Brain microvascular endothelial cell (primary cell): ENCODE measurements around the gene PTGES2.

Source experiments
- DNase-seq: peaks from one replicate; pipeline ENCODE4 v3.0.0-alpha.2; 2020
- H3K27ac ChIP-seq: fragments of 250-450 bp; sonication (Bioruptor Pico); 2 replicates; pipeline ENCODE4 v1.5.1; 2020; ENCODE audit warnings: mild to moderate bottlenecking, moderate library complexity
- H3K27me3 ChIP-seq: fragments of 250-450 bp; sonication (Bioruptor Pico); replicated peaks from 2 replicates; pipeline ENCODE4 v1.5.1; 2020; ENCODE audit warnings: mild to moderate bottlenecking
- H3K36me3 ChIP-seq: fragments of 250-450 bp; sonication (Bioruptor Pico); replicated peaks from 2 replicates; pipeline ENCODE4 v1.5.1; 2020; ENCODE audit warnings: mild to moderate bottlenecking
- H3K4me3 ChIP-seq: 2 replicates; pipeline ENCODE4 v1.5.1; 2011; ENCODE audit warnings: low read depth, mild to moderate bottlenecking, control low read depth, low read length, moderate library complexity
- CTCF ChIP-seq: IDR thresholded peaks from 2 replicates; pipeline ENCODE4 v1.5.1; 2011; ENCODE audit warnings: low read depth, mild to moderate bottlenecking, moderate library complexity, low read length, control low read depth, inconsistent platforms; ENCODE audit errors: missing control alignments
- in situ Hi-C: cut with HindIII; loops from 2 replicates; pipeline ENCODE4 v1.10.0; 2017; ENCODE audit warnings: low sequenced_read_pairs, low pct_ligation_motif_present

PTGES2 gene

GRCh38 chr9:128146591-128147120, 19.1 kb upstream of the PTGES2 start:
- Histone ChIP-seq H3K27ac (no peak overlapping the region), H3K4me3 (no peak overlapping the region), H3K36me3 (no peaks in the 10 kb centered on the region), H3K27me3 (no peaks in the 10 kb centered on the region)
- TF ChIP-seq CTCF: no peak
- in situ Hi-C loops: no loop called here
- DNase-seq: no peak

GRCh38 chr9:128145951-128146351, 18.4 kb upstream of the PTGES2 start:
- Histone ChIP-seq H3K4me3 (no peak overlapping the region), H3K36me3 (no peaks in the 10 kb centered on the region), H3K27me3 (no peaks in the 10 kb centered on the region), H3K27ac (no peak overlapping the region)
- in situ Hi-C loops: no loop called here
- DNase-seq: no peak
- no peak for TF ChIP-seq CTCF

GRCh38 chr9:128145536-128145935, 18.0 kb upstream of the PTGES2 start:
- in situ Hi-C loops: no loop called here
- Histone ChIP-seq H3K4me3 (no peak overlapping the region), H3K27me3 (no peaks in the 10 kb centered on the region), H3K27ac (no peak overlapping the region), H3K36me3 (no peaks in the 10 kb centered on the region)
- TF ChIP-seq CTCF: no peak
- no peak for DNase-seq

GRCh38 chr9:128144239-128145181, 17.0 kb upstream of the PTGES2 start:
- TF ChIP-seq CTCF: no peak
- Histone ChIP-seq H3K36me3 (no peaks in the 10 kb centered on the region), H3K4me3 (no peak overlapping the region), H3K27ac (no peak overlapping the region), H3K27me3 (no peaks in the 10 kb centered on the region)
- no peak for DNase-seq
- in situ Hi-C loops: no loop called here

- Histone ChIP-seq H3K27me3 (no peaks in the 10 kb centered on the region), H3K36me3 (no peaks in the 10 kb centered on the region), H3K4me3 (no peak overlapping the region), H3K27ac (no peak overlapping the region)
- DNase-seq: no peak
- no peak for TF ChIP-seq CTCF
- in situ Hi-C loops: no loop called here
Observed at GRCh38 chr9:128143525-128144238, 16.2 kb upstream of the PTGES2 start.
